Measurements from ENCODE around the gene ROPN1L.

The ROPN1L gene

DNA sequence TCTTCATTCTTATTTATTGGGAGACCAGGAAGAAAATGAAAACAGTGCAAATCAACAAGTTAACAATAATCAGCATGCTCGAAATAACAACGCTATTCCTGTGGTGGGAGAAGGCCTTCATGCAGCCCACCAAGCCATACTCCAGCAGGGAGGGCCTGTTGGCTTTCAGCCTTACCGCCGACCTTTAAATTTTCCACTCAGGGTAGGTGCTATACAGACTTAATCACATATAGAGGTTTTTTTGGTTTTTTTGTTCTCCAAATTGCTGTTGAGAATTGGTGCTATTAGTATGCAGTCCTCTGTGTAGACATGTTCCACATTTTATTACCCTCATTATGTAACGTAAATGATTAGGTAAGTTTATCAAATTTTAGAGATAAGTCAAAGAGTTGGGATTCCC, 30.3 kb upstream of the ROPN1L start:
- Mint-ChIP-seq H3K4me3 (no peak overlapping the region), H3K36me3 (ENCODE audit: low read depth) (peaks cover 84% of the 10 kb centered on the region), H3K27ac (no peak overlapping the region), H3K9me3 (no peaks in the 10 kb centered on the region), H3K4me1 (no peaks in the 10 kb centered on the region), H3K27me3 (ENCODE audit: low read depth, poor library complexity) (no peaks in the 10 kb centered on the region)
- DNase-seq, result no peak
- TF ChIP-seq, protein P1, sequence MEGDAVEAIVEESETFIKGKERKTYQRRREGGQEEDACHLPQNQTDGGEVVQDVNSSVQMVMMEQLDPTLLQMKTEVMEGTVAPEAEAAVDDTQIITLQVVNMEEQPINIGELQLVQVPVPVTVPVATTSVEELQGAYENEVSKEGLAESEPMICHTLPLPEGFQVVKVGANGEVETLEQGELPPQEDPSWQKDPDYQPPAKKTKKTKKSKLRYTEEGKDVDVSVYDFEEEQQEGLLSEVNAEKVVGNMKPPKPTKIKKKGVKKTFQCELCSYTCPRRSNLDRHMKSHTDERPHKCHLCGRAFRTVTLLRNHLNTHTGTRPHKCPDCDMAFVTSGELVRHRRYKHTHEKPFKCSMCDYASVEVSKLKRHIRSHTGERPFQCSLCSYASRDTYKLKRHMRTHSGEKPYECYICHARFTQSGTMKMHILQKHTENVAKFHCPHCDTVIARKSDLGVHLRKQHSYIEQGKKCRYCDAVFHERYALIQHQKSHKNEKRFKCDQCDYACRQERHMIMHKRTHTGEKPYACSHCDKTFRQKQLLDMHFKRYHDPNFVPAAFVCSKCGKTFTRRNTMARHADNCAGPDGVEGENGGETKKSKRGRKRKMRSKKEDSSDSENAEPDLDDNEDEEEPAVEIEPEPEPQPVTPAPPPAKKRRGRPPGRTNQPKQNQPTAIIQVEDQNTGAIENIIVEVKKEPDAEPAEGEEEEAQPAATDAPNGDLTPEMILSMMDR (IDR thresholded peaks at IDR 0.05), result no peak

DNA sequence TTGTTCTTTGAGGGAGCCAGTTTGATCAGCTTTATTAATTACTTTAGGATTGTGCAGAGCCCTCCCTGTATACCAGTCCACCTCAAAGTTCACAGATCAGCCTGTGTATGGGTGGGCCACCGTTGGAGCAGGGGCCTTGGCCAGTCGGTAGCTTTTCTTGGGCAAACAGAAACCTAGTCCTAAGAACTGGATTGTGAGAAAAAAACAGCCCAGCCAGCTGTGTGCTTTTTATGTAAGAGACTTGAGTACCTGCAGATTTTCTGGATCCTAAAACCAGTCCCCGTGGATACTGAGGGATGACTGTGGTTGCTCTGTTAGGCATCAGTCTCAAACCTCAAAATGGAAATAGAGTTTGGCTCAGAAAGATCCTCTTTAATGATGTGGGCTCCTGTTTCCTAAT, 24.8 kb upstream of the ROPN1L start:
- H3K4me1 Mint-ChIP-seq, result no peaks in the 10 kb centered on the region
- peaks cover 92% of the 10 kb centered on the region for H3K36me3 Mint-ChIP-seq (ENCODE audit: low read depth)
- H3K27ac Mint-ChIP-seq, result no peak overlapping the region
- no peaks in the 10 kb centered on the region for H3K9me3 Mint-ChIP-seq
- no peak overlapping the region for H3K4me3 Mint-ChIP-seq
- H3K27me3 Mint-ChIP-seq (ENCODE audit: low read depth, poor library complexity), result no peaks in the 10 kb centered on the region
- TF ChIP-seq, protein P1 (IDR thresholded peaks at IDR 0.05), result no peak
- no peak for DNase-seq

DNA sequence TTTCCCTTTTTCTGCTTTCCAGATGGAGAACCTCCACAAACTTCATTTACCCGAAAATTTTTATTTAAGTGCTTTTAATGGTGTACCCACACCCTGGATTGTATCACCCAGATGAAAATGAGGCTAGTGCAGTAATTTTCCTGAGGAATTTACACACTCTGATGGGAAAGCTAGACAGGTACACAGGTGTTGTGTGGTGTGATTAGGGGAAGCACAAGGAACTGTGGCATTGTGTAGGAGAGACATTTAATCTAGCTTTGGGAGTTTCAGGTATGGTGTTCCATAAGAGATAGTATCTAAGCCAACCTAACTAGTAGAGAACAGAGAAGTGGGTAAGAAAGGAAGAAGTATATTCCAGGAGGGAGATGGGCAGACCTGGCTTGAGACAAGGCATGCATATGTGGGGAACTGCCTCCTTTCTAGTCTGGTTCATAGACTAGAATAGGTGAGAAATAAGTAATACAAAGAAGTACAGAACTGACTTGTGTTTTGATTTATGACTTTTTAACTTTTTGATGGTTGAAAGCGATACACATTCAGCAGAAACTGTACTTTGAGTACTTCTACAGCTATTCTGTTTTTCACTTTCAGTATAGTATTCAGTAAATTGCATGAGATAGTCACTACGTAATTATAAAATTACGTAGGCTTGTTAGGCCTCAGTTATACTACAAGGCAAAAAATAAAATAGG, 22.9 kb upstream of the ROPN1L start:
- Mint-ChIP-seq H3K27me3 (ENCODE audit: low read depth, poor library complexity) (no peaks in the 10 kb centered on the region), H3K36me3 (ENCODE audit: low read depth) (peaks cover 84% of the 10 kb centered on the region), H3K9me3 (no peaks in the 10 kb centered on the region), H3K4me1 (no peaks in the 10 kb centered on the region), H3K27ac (no peak overlapping the region), H3K4me3 (no peak overlapping the region)
- DNase-seq, result no peak
- TF ChIP-seq, protein P1 (IDR thresholded peaks at IDR 0.05), result no peak

DNA sequence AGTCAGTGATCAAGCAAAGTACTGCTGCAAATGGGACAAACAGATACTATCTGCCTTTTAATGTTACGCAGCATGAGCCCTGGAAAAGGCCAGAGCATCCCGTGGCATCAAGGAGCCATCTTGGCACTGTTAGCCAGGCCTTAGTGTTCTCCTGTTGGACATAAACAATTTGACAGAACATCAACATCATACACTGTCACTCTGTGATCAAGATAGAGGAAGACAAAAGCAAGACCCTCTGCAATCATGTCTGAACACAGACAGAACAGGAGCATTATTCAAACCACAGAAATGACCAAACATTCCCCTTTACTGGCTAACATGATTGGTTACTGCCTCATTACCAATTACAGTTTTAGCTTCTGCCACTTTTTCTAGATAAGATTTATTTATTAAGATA, 21.2 kb upstream of the ROPN1L start:
- Mint-ChIP-seq H3K4me3 (no peak overlapping the region), H3K27ac (no peak overlapping the region), H3K9me3 (no peaks in the 10 kb centered on the region), H3K36me3 (ENCODE audit: low read depth) (peaks cover 80% of the 10 kb centered on the region), H3K4me1 (no peaks in the 10 kb centered on the region), H3K27me3 (ENCODE audit: low read depth, poor library complexity) (no peaks in the 10 kb centered on the region)
- no peak for DNase-seq
- TF ChIP-seq, protein P1 (IDR thresholded peaks at IDR 0.05), result no peak

DNA sequence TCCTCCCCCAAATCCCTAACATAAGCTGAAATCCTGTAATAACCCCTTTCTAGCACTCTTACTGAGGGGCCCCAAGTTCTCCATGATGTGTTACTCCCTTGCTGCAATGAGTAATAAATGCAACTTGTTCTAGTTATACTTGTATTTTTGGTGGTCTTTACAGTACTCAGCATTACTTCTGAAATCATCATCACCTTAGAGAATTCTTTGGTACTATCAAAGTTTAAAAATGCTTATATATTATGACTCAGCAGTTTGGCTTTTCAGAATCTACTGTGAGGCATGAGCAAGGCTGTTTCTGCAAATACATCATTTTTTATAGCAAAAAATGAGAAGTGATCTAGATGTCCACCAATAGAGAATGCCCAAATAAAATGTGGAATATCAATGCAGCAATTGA, 20.7 kb upstream of the ROPN1L start:
- H3K4me3 Mint-ChIP-seq, result no peak overlapping the region
- H3K27me3 Mint-ChIP-seq (ENCODE audit: low read depth, poor library complexity), result no peaks in the 10 kb centered on the region
- no peaks in the 10 kb centered on the region for H3K4me1 Mint-ChIP-seq
- H3K9me3 Mint-ChIP-seq, result no peaks in the 10 kb centered on the region
- H3K27ac Mint-ChIP-seq, result no peak overlapping the region
- peaks cover 78% of the 10 kb centered on the region for H3K36me3 Mint-ChIP-seq (ENCODE audit: low read depth)
- TF ChIP-seq, protein P1 (IDR thresholded peaks at IDR 0.05), result no peak
- no peak for DNase-seq
